HCT116 (cell line): ENCODE data around the gene PGBD1. TPM values are rescaled to one million over a fixed set of nuclear protein-coding genes. Genes with fewer than 3 reads are reported as not detected.

Experiments
- ATAC-seq: fragments of 200-7000 bp; cut with Tn5 transposase; 2 replicates; pipeline ENCODE4 v1.9.1; 2020; ENCODE audit warnings: mild to moderate bottlenecking, moderate library complexity
- BruUV-seq: library from RNA; stranded (reverse); fragments of 400-500 nt; replicated peaks from 2 replicates; lab custom pipeline; 2021; lab: Mats Ljungman, UMichigan
- CTCF ChIA-PET: fragments of 300-600 bp; sonication (Branson Sonifier 250); formaldehyde crosslinking; loops from one replicate; lab custom pipeline; 2021; ENCODE audit warnings: antibody characterized with exemption; lab: Charles Lee
- POLR2A ChIA-PET: fragments of 300-600, 350-600 bp; sonication (Branson Sonifier 250); formaldehyde crosslinking; loops from one replicate; lab custom pipeline; 2021; ENCODE audit warnings: antibody characterized with exemption; lab: Charles Lee
- RAD21 ChIA-PET, 2 experiments: fragments of 300-600 bp; sonication (Branson Sonifier 250); formaldehyde crosslinking; loops; one replicate each; lab custom pipeline; 2023; ENCODE audit warnings: low total read pairs in 2 of 2; ENCODE audit not compliant: uncharacterized antibody in 2 of 2, unreplicated experiment in 2 of 2, low non-redundant PET in 1 of 2; lab: Charles Lee
- DNase-seq: peaks from one replicate; pipeline ENCODE4 v3.0.0-alpha.2; 2010; ENCODE audit warnings: low read depth, low spot score
- H2AFZ ChIP-seq: fragments of 200-600 bp; shearing (Covaris generic), sonication (generic); 2 replicates; pipeline ENCODE4 v1.6.1; 2017; ENCODE audit warnings: low read depth, mixed run types, mixed read lengths, antibody characterized with exemption, low read length; ENCODE audit not compliant: poor library complexity, severe bottlenecking
- H3K27ac ChIP-seq: 2 replicates; pipeline ENCODE4 v1.5.1; 2012; ENCODE audit warnings: low read depth, low read length
- H3K27me3 ChIP-seq: fragments of 200-600 bp; sonication (generic); 2 replicates; pipeline ENCODE4 v1.6.1; 2016; ENCODE audit warnings: mixed run types, low read length, mixed read lengths; ENCODE audit not compliant: insufficient read depth
- H3K36me3 ChIP-seq, 2 experiments: fragments of 200-500 bp in 1 of 2; fragments of 200-600 bp in 1 of 2; sonication (Bioruptor generic) in 1 of 2; sonication (generic) in 1 of 2; 2 replicates each; pipeline versions ENCODE4 v1.5.1 to v1.6.1; 2014 to 2016; ENCODE audit warnings: low read length in 2 of 2, inconsistent platforms in 1 of 2, mixed read lengths in 1 of 2, mixed run types in 1 of 2; ENCODE audit not compliant: insufficient read depth in 2 of 2, control insufficient read depth in 1 of 2
- H3K4me1 ChIP-seq, 2 experiments: fragments of 200-600 bp in 1 of 2; sonication (generic) in 1 of 2; 2 replicates each; pipeline versions ENCODE4 v1.5.1 to v1.6.1; 2012 to 2017; ENCODE audit warnings: low read length in 2 of 2, inconsistent platforms in 1 of 2, mild to moderate bottlenecking in 1 of 2, mixed read lengths in 1 of 2, mixed run types in 1 of 2, moderate library complexity in 1 of 2; ENCODE audit not compliant: insufficient read depth in 2 of 2, control insufficient read depth in 1 of 2
- H3K4me2 ChIP-seq: fragments of 200-600 bp; sonication (generic); 2 replicates; pipeline ENCODE4 v1.6.1; 2017; ENCODE audit warnings: mixed run types, low read length, mixed read lengths
- H3K4me3 ChIP-seq, 2 experiments: fragments of 200-600 bp in 1 of 2; sonication (generic) in 1 of 2; replicated peaks in 1 of 2; 2 replicates each; pipeline ENCODE4 v1.5.1; 2011 to 2016; ENCODE audit warnings: low read length in 2 of 2, control low read depth in 1 of 2, low read depth in 1 of 2, mild to moderate bottlenecking in 1 of 2, mixed read lengths in 1 of 2, mixed run types in 1 of 2
- H3K79me2 ChIP-seq: fragments of 200-600 bp; sonication (generic); 2 replicates; pipeline ENCODE4 v1.6.1; 2017; ENCODE audit warnings: mild to moderate bottlenecking, mixed run types, low read length, moderate library complexity, mixed read lengths; ENCODE audit not compliant: insufficient read depth
- H3K9ac ChIP-seq: fragments of 200-600 bp; sonication (generic); 2 replicates; pipeline ENCODE4 v1.6.1; 2016; ENCODE audit warnings: low read length, mixed read lengths
- H3K9me2 ChIP-seq: fragments of 200-600 bp; sonication (generic), shearing (Covaris generic); 2 replicates; pipeline ENCODE4 v1.6.1; 2017; ENCODE audit warnings: mixed run types, mild to moderate bottlenecking, moderate library complexity; ENCODE audit not compliant: insufficient read depth
- H3K9me3 ChIP-seq, 2 experiments: fragments of 200-500 bp in 1 of 2; fragments of 200-600 bp in 1 of 2; sonication (Bioruptor generic) in 1 of 2; sonication (generic) in 1 of 2; 2 replicates each; pipeline ENCODE4 v1.6.1; 2014 to 2017; ENCODE audit warnings: low read length in 2 of 2, mixed read lengths in 2 of 2, inconsistent platforms in 1 of 2, low read depth in 1 of 2, mild to moderate bottlenecking in 1 of 2, mixed run types in 1 of 2, moderate library complexity in 1 of 2; ENCODE audit not compliant: control insufficient read depth in 1 of 2, insufficient read depth in 1 of 2
- H4K20me1 ChIP-seq: fragments of 200-600 bp; sonication (generic), shearing (Covaris generic); 2 replicates; pipeline ENCODE4 v1.6.1; 2017; ENCODE audit warnings: mixed run types, mild to moderate bottlenecking, moderate library complexity; ENCODE audit not compliant: insufficient read depth
- CBX3 ChIP-seq: IDR thresholded peaks from 2 replicates; pipeline ENCODE4 v1.6.1; 2012; ENCODE audit warnings: low read depth
- CEBPB ChIP-seq: IDR thresholded peaks from 2 replicates; pipeline ENCODE4 v1.6.1; 2012; ENCODE audit warnings: low read depth
- EGR1 ChIP-seq: IDR thresholded peaks from 2 replicates; pipeline ENCODE4 v1.6.1; 2012; ENCODE audit warnings: low read depth
- ELF1 ChIP-seq: IDR thresholded peaks from 2 replicates; pipeline ENCODE4 v1.6.1; 2012; ENCODE audit warnings: low read depth, borderline replicate concordance
- EZH2 ChIP-seq: fragments of 200-600 bp; sonication (generic); IDR thresholded peaks from 2 replicates; pipeline ENCODE4 v1.6.1; 2017; ENCODE audit warnings: antibody characterized with exemption, mixed run types
- EZH2phosphoT487 ChIP-seq: fragments of 200-600 bp; IDR thresholded peaks from 2 replicates; pipeline ENCODE4 v1.6.1; 2018; ENCODE audit warnings: antibody characterized with exemption, borderline replicate concordance
- FOSL1 ChIP-seq: IDR thresholded peaks from 2 replicates; pipeline ENCODE4 v1.6.1; 2012; ENCODE audit warnings: low read depth
- MAX ChIP-seq: IDR thresholded peaks from 2 replicates; pipeline ENCODE4 v1.6.1; 2012
- POLR2A ChIP-seq: IDR thresholded peaks from 2 replicates; pipeline ENCODE4 v1.7.0; 2011; ENCODE audit warnings: borderline replicate concordance; ENCODE audit not compliant: insufficient read depth, insufficient read length; ENCODE audit errors: extremely low read depth
- POLR2AphosphoS5 ChIP-seq: IDR thresholded peaks from 2 replicates; pipeline ENCODE4 v1.6.1; 2011; ENCODE audit warnings: mild to moderate bottlenecking, low read depth, low read length, moderate library complexity
- REST ChIP-seq: IDR thresholded peaks from 2 replicates; pipeline ENCODE4 v1.6.1; 2012; ENCODE audit warnings: low read depth
- SIN3A ChIP-seq: IDR thresholded peaks from 2 replicates; pipeline ENCODE4 v1.6.1; 2012; ENCODE audit warnings: low read depth
- SP1 ChIP-seq: IDR thresholded peaks from 2 replicates; pipeline ENCODE4 v1.6.1; 2012; ENCODE audit warnings: low read depth
- SRF ChIP-seq: IDR thresholded peaks from 2 replicates; pipeline ENCODE4 v1.6.1; 2012; ENCODE audit warnings: low read depth
- TCF7L2 ChIP-seq: IDR thresholded peaks from 2 replicates; pipeline ENCODE4 v1.7.0; 2011; ENCODE audit warnings: borderline replicate concordance, inconsistent platforms; ENCODE audit not compliant: insufficient read depth, insufficient read length; ENCODE audit errors: extremely low read depth
- YY1 ChIP-seq: IDR thresholded peaks from 2 replicates; pipeline ENCODE4 v1.6.1; 2011; ENCODE audit warnings: low read length, low read depth, moderate library complexity, mild to moderate bottlenecking; ENCODE audit not compliant: insufficient replicate concordance; ENCODE audit errors: extremely low read depth
- ZBTB33 ChIP-seq: IDR thresholded peaks from 2 replicates; pipeline ENCODE4 v1.6.1; 2011; ENCODE audit warnings: mild to moderate bottlenecking, low read length, moderate library complexity; ENCODE audit not compliant: insufficient replicate concordance; ENCODE audit errors: extremely low read depth
- ZFX ChIP-seq: fragments of 450-650 bp; IDR thresholded peaks from 2 replicates; pipeline ENCODE4 v1.6.1; 2017
- intact Hi-C: fragments of 100-400 bp; cut with micrococcal nuclease; formaldehyde crosslinking; loops from 2 replicates; pipeline ENCODE4 v1.10.0; 2022
- total RNA-seq: library from RNA; stranded (reverse); gene quantifications from one replicate; pipeline ENCODE4 v1.2.1, GENCODE V29; 2021; ENCODE audit not compliant: unreplicated experiment
- TF ChIP-seq, protein P1 (sequence below): IDR thresholded peaks from 2 replicates; pipeline ENCODE4 v1.6.1; 2012

PGBD1 gene
- total RNA-seq, 1 experiment from 2014 or later: 3.6 TPM

- H3K4me3 ChIP-seq: no peak overlapping the region
- no peak for ATAC-seq
- no peak for TF ChIP-seq SIN3A
- TF ChIP-seq, protein P1, sequence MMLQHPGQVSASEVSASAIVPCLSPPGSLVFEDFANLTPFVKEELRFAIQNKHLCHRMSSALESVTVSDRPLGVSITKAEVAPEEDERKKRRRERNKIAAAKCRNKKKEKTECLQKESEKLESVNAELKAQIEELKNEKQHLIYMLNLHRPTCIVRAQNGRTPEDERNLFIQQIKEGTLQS: no peak
- no peak for TF ChIP-seq MAX
- TF ChIP-seq SRF: no peak
- TF ChIP-seq POLR2AphosphoS5: no peak
- TF ChIP-seq ZBTB33: no peak
- no peak for TF ChIP-seq FOSL1
- no peak for TF ChIP-seq EZH2
- TF ChIP-seq CEBPB: no peak
- TF ChIP-seq REST: no peak
- no peak for TF ChIP-seq ZFX
- TF ChIP-seq ELF1: no peak
- no peak for TF ChIP-seq EGR1
- no peak for TF ChIP-seq YY1
- no peak for TF ChIP-seq TCF7L2
- no peak for TF ChIP-seq EZH2phosphoT487
- TF ChIP-seq POLR2A: no peak
- TF ChIP-seq CBX3: no peak
- no peak for TF ChIP-seq SP1
- H3K27me3 ChIP-seq: no peaks in the 10 kb centered on the region
- no TSS peak for BruUV-seq
- no peak for DNase-seq
- H3K9me3 ChIP-seq: 0 out of 4 replicates have a peak, but pooled peaks cover under 1 to 4% of the 10 kb centered on the region in 2 experiments
- no peak overlapping the region for H3K27ac ChIP-seq
- H3K4me1 ChIP-seq: 0 out of 4 replicates have a peak, but pooled peaks cover 0 to 3% of the 10 kb centered on the region in 2 experiments
- no peak overlapping the region for H2AFZ ChIP-seq
- peaks cover 4% of the 10 kb centered on the region for H3K79me2 ChIP-seq
- H3K9me2 ChIP-seq: no peaks in the 10 kb centered on the region
- RAD21 ChIA-PET: no interaction called here
- intact Hi-C loops: no loop called here
- no peak overlapping the region for H3K4me2 ChIP-seq
- POLR2A ChIA-PET: no interaction called here
- CTCF ChIA-PET: no interaction called here
- H3K9ac ChIP-seq: no peak overlapping the region
- H3K36me3 ChIP-seq: no peaks in the 10 kb centered on the region
- no peaks in the 10 kb centered on the region for H4K20me1 ChIP-seq
Observed at GRCh38 chr6:28345201-28345600, 63.8 kb downstream of the PGBD1 start.
